HCT116 (cell line): Measurements from ENCODE around the gene LIMA1.

Experiments
- POLR2A ChIP-seq: IDR thresholded peaks from 2 replicates; pipeline ENCODE4 v1.7.0; 2011; ENCODE audit warnings: borderline replicate concordance; ENCODE audit not compliant: insufficient read depth, insufficient read length; ENCODE audit errors: extremely low read depth
- POLR2AphosphoS5 ChIP-seq: IDR thresholded peaks from 2 replicates; pipeline ENCODE4 v1.6.1; 2011; ENCODE audit warnings: mild to moderate bottlenecking, low read depth, low read length, moderate library complexity

GRCh38 chr12:50188875-50189575 is 94.3 kb downstream of the LIMA1 start:
- no peak for TF ChIP-seq POLR2AphosphoS5
- TF ChIP-seq POLR2A = no peak
